H9 (cell line): ENCODE data around the gene EPB41L4B. TPM values are rescaled to one million over a fixed set of nuclear protein-coding genes. Genes with fewer than 3 reads are reported as not detected.

Experiments
- DNase-seq: peaks from one replicate; pipeline ENCODE4 v3.0.0-alpha.2; 2017
- H2AFZ ChIP-seq: one replicate; pipeline ENCODE4 v1.6.1; 2013; ENCODE audit warnings: mild to moderate bottlenecking, low read length, control low read depth, moderate library complexity
- H2AK5ac ChIP-seq: 2 replicates; pipeline ENCODE4 v1.6.1; 2013; ENCODE audit warnings: low read length, control low read depth, mixed read lengths; ENCODE audit not compliant: insufficient read length
- H2BK120ac ChIP-seq: one replicate; pipeline ENCODE4 v1.6.1; 2013; ENCODE audit warnings: low read depth, mild to moderate bottlenecking, low read length, control low read depth, inconsistent platforms; ENCODE audit not compliant: poor library complexity, severe bottlenecking
- H2BK12ac ChIP-seq: 2 replicates; pipeline ENCODE4 v1.6.1; 2013; ENCODE audit warnings: low read length, control low read depth, mixed read lengths, low read depth; ENCODE audit not compliant: insufficient read length
- H2BK15ac ChIP-seq: 2 replicates; pipeline ENCODE4 v1.6.1; 2013; ENCODE audit warnings: low read depth, low read length, control low read depth
- H2BK20ac ChIP-seq: one replicate; pipeline ENCODE4 v1.6.1; 2013; ENCODE audit warnings: low read depth, mild to moderate bottlenecking, low read length, control low read depth, inconsistent platforms; ENCODE audit not compliant: poor library complexity, severe bottlenecking
- H2BK5ac ChIP-seq: 2 replicates; pipeline ENCODE4 v1.6.1; 2013; ENCODE audit warnings: low read length, control low read depth, mixed read lengths; ENCODE audit not compliant: insufficient read length
- H3K14ac ChIP-seq: 2 replicates; pipeline ENCODE4 v1.6.1; 2013; ENCODE audit warnings: low read length, control low read depth; ENCODE audit not compliant: insufficient read depth
- H3K18ac ChIP-seq: 2 replicates; pipeline ENCODE4 v1.6.1; 2013; ENCODE audit warnings: low read depth, mild to moderate bottlenecking, mixed read lengths, low read length, control low read depth; ENCODE audit not compliant: insufficient read length
- H3K23ac ChIP-seq: 2 replicates; pipeline ENCODE4 v1.6.1; 2013; ENCODE audit warnings: low read length, control low read depth, mixed read lengths, low read depth; ENCODE audit not compliant: insufficient read length
- H3K23me2 ChIP-seq: 2 replicates; pipeline ENCODE4 v1.6.1; 2013; ENCODE audit warnings: low read depth, mild to moderate bottlenecking, mixed read lengths, low read length, control low read depth; ENCODE audit not compliant: insufficient read length, poor library complexity, severe bottlenecking
- H3K27ac ChIP-seq: 2 replicates; pipeline ENCODE4 v1.5.1; 2013; ENCODE audit warnings: low read length, control low read depth, mixed read lengths, low read depth; ENCODE audit not compliant: insufficient read length
- H3K27me3 ChIP-seq: 2 replicates; pipeline ENCODE4 v1.6.1; 2013; ENCODE audit warnings: low read length, control low read depth, inconsistent platforms; ENCODE audit not compliant: insufficient read depth
- H3K4ac ChIP-seq: 2 replicates; pipeline ENCODE4 v1.6.1; 2013; ENCODE audit warnings: low read depth, mild to moderate bottlenecking, control low read depth, inconsistent platforms, low read length, moderate library complexity
- H3K4me1 ChIP-seq: 2 replicates; pipeline ENCODE4 v1.6.1; 2013; ENCODE audit warnings: low read length, control low read depth, inconsistent platforms; ENCODE audit not compliant: insufficient read depth
- H3K4me2 ChIP-seq: 2 replicates; pipeline ENCODE4 v1.6.1; 2013; ENCODE audit warnings: low read length, control low read depth, mixed read lengths; ENCODE audit not compliant: insufficient read length, insufficient read depth
- H3K56ac ChIP-seq: 2 replicates; pipeline ENCODE4 v1.6.1; 2013; ENCODE audit warnings: low read depth, mild to moderate bottlenecking, mixed read lengths, low read length, control low read depth; ENCODE audit not compliant: insufficient read length
- H3K79me1 ChIP-seq: 2 replicates; pipeline ENCODE4 v1.6.1; 2013; ENCODE audit warnings: low read depth, mild to moderate bottlenecking, moderate library complexity, low read length, control low read depth, inconsistent platforms; ENCODE audit not compliant: insufficient read depth, poor library complexity, severe bottlenecking
- H3K79me2 ChIP-seq: 2 replicates; pipeline ENCODE4 v1.6.1; 2013; ENCODE audit warnings: low read length, control low read depth, inconsistent platforms; ENCODE audit not compliant: insufficient read depth
- H3K9ac ChIP-seq: 2 replicates; pipeline ENCODE4 v1.6.1; 2013; ENCODE audit warnings: low read length, control low read depth, mixed read lengths; ENCODE audit not compliant: insufficient read length; ENCODE audit errors: extremely low read depth
- H3K9me3 ChIP-seq: one replicate; pipeline ENCODE4 v1.6.1; 2013; ENCODE audit warnings: low read depth, low read length, inconsistent platforms; ENCODE audit not compliant: control insufficient read depth
- H3T11ph ChIP-seq: one replicate; pipeline ENCODE4 v1.6.1; 2013; ENCODE audit warnings: mild to moderate bottlenecking, low read length, control low read depth, inconsistent platforms
- H4K20me1 ChIP-seq: one replicate; pipeline ENCODE4 v1.6.1; 2013; ENCODE audit not compliant: control insufficient read depth, insufficient read length, insufficient read depth
- H4K5ac ChIP-seq: 2 replicates; pipeline ENCODE4 v1.6.1; 2013; ENCODE audit warnings: low read depth, mild to moderate bottlenecking, mixed read lengths, low read length, control low read depth; ENCODE audit not compliant: insufficient read length
- H4K8ac ChIP-seq: replicated peaks from 2 replicates; pipeline ENCODE4 v1.6.1; 2013; ENCODE audit warnings: low read length, control low read depth, mixed read lengths, low read depth; ENCODE audit not compliant: insufficient read length
- H4K91ac ChIP-seq: 2 replicates; pipeline ENCODE4 v1.6.1; 2013; ENCODE audit warnings: low read depth, mild to moderate bottlenecking, moderate library complexity, mixed read lengths, low read length, control low read depth; ENCODE audit not compliant: insufficient read length
- H3K27ac Mint-ChIP-seq, 3 experiments: 2 replicates in 2 of 3; 3 replicates in 1 of 3; pipeline ENCODE4 v1.8.0; 2020 to 2021; ENCODE audit warnings: mixed read lengths in 3 of 3, mild to moderate bottlenecking in 1 of 3, moderate library complexity in 1 of 3
- H3K27me3 Mint-ChIP-seq: 2 replicates; pipeline ENCODE4 v1.8.0; 2021; ENCODE audit warnings: low read depth, mild to moderate bottlenecking, moderate library complexity, mixed read lengths
- H3K36me3 Mint-ChIP-seq, 3 experiments: 2 replicates in 2 of 3; 3 replicates in 1 of 3; pipeline ENCODE4 v1.8.0; 2020 to 2021; ENCODE audit warnings: low read depth in 3 of 3, mixed read lengths in 3 of 3; ENCODE audit not compliant: insufficient read depth in 1 of 3
- H3K4me1 Mint-ChIP-seq, 2 experiments: 2 replicates each; pipeline ENCODE4 v1.8.0; 2020; ENCODE audit warnings: mixed read lengths in 2 of 2
- H3K4me3 Mint-ChIP-seq, 2 experiments: 2 replicates in 1 of 2; 3 replicates in 1 of 2; pipeline ENCODE4 v1.8.0; 2020 to 2021; ENCODE audit warnings: mild to moderate bottlenecking in 2 of 2, mixed read lengths in 2 of 2, moderate library complexity in 1 of 2
- H3K9me3 Mint-ChIP-seq, 2 experiments: 2 replicates in 1 of 2; 3 replicates in 1 of 2; pipeline ENCODE4 v1.8.0; 2020; ENCODE audit warnings: mild to moderate bottlenecking in 2 of 2, mixed read lengths in 2 of 2, moderate library complexity in 1 of 2
- CTCF ChIP-seq: fragments of 200-600 bp; sonication (generic); conservative IDR thresholded peaks from 3 replicates; pipeline ENCODE4 v1.8.0; 2021; ENCODE audit warnings: antibody characterized with exemption, mild to moderate bottlenecking
- WGBS: extraction: QIAGEN DNeasy Blood & Tissue Kit; methylation state at CpG from one replicate; pipeline ENCODE4 v1.1.7; 2013; ENCODE audit warnings: missing lambda C conversion rate, low lambda C conversion rate, mixed read lengths; ENCODE audit not compliant: insufficient read length; ENCODE audit errors: extremely low coverage; 5-methylcytosine and 5-hydroxymethylcytosine counted together
- total RNA-seq: library from RNA; stranded (reverse); gene quantifications from 2 replicates; pipeline ENCODE4 v1.2.1, GENCODE V29; 2021

Gene EPB41L4B
- total RNA-seq, 1 experiment from 2014 or later = 18.9 TPM

DNA sequence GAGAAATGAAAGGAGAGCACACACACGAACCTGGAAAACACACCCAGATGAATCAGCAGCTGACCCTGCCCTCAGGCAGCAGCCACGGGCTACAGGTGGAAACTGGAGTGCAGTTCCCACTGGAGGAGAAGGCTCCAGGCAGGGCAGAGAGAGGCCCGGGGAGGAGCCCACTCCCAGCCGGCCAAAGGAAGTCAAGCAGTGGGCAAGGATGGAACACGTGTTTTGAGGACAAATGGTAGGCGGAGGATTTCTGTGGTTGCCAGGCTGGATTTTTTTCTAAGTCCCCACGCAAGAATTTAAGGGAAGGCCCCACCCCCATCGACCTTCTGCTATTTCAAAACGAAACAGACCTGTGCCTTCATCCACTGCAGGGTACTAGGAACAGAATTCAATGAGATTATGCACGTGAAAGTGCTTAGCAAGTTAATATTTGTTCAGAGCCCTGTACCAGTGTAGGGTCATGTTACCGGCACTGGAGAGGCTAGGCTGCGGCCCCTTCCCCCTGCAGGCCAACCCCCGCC, 6.8 kb downstream of the EPB41L4B start:
- no peak for DNase-seq
- no peak overlapping the region for H3K14ac ChIP-seq
- no peak overlapping the region for H3K9ac ChIP-seq
- Mint-ChIP-seq H3K4me1 (peaks cover 86% of the 10 kb centered on the region in 2 experiments), H3K36me3 (peaks cover 0 to 5% (median 5%) of the 10 kb centered on the region in 3 experiments; a peak in 3 of 7 replicates), H3K9me3 (no peaks in the 10 kb centered on the region), H3K27me3 (no peaks in the 10 kb centered on the region), H3K27ac (peak overlapping the region in 2 of 3 experiments; percentile 20 to 41; a peak in 3 of 7 replicates), H3K4me3 (no peak overlapping the region)
- H2BK15ac ChIP-seq = no peak overlapping the region
- no peak overlapping the region for H3K4me2 ChIP-seq
- H4K20me1 ChIP-seq = no peaks in the 10 kb centered on the region
- no peaks in the 10 kb centered on the region for H3K9me3 ChIP-seq
- H4K5ac ChIP-seq = no peak overlapping the region
- peaks cover 13% of the 10 kb centered on the region for H3K23me2 ChIP-seq
- no peak for TF ChIP-seq CTCF
- H2AK5ac ChIP-seq = no peak overlapping the region
- H3K4me1 ChIP-seq = peaks cover 35% of the 10 kb centered on the region
- no CpG with 5 or more reads among the region's 13 CpGs for WGBS
- no peak overlapping the region for H3K23ac ChIP-seq
- H3K4ac ChIP-seq = no peak overlapping the region
- H3K56ac ChIP-seq = no peak overlapping the region
- H2AFZ ChIP-seq = no peak overlapping the region
- no peak overlapping the region for H3K27ac ChIP-seq
- no peak overlapping the region for H3T11ph ChIP-seq
- H3K79me1 ChIP-seq = peaks cover 10% of the 10 kb centered on the region
- no peak overlapping the region for H2BK5ac ChIP-seq
- no peak overlapping the region for H3K18ac ChIP-seq
- no peak overlapping the region for H4K8ac ChIP-seq
- H2BK120ac ChIP-seq = no peak overlapping the region
- peaks cover 33% of the 10 kb centered on the region; the same call in 1 of the 2 replicates for H3K79me2 ChIP-seq
- no peaks in the 10 kb centered on the region for H3K27me3 ChIP-seq
- H4K91ac ChIP-seq = no peak overlapping the region
- H2BK20ac ChIP-seq = no peak overlapping the region
- H2BK12ac ChIP-seq = no peak overlapping the region
